PC-9 (cell line): Measurements from ENCODE around the gene CLTRN. TPM values are rescaled to one million over a fixed set of nuclear protein-coding genes. Genes with fewer than 3 reads are reported as not detected.

Experiments
- BruUV-seq: library from RNA; stranded (reverse); fragments of 400-500 nt; replicated peaks from 2 replicates; lab custom pipeline; 2021; lab: Mats Ljungman, UMichigan
- CTCF ChIA-PET: fragments of 300-600 bp; sonication (Branson Sonifier 250); formaldehyde crosslinking; loops from one replicate; lab custom pipeline; 2022; ENCODE audit warnings: antibody characterized with exemption; lab: Charles Lee
- POLR2A ChIA-PET: fragments of 300-600 bp; sonication (Branson Sonifier 250); formaldehyde crosslinking; loops from one replicate; lab custom pipeline; 2022; ENCODE audit warnings: antibody characterized with exemption; ENCODE audit not compliant: unreplicated experiment; lab: Charles Lee
- DNase-seq, 2 experiments: peaks; one replicate each; pipeline versions ENCODE4 v3.0.0 to v3.0.0-alpha.2; 2015 to 2022; ENCODE audit warnings: mixed read lengths in 1 of 2
- H2AFZ ChIP-seq: fragments of 200-600 bp; sonication (generic); 2 replicates; pipeline ENCODE4 v1.8.1; 2017; ENCODE audit warnings: antibody characterized with exemption
- H3F3A ChIP-seq: fragments of 200-600 bp; sonication (generic); 2 replicates; pipeline ENCODE4 v1.8.1; 2017; ENCODE audit warnings: antibody characterized with exemption, mild to moderate bottlenecking, low read depth; ENCODE audit not compliant: insufficient read depth
- H3K27ac ChIP-seq: fragments of 200-600 bp; sonication (generic); 2 replicates; pipeline ENCODE4 v1.6.1; 2016; ENCODE audit warnings: mixed run types
- H3K27me3 ChIP-seq: fragments of 200-600 bp; sonication (generic); 2 replicates; pipeline ENCODE4 v1.6.1; 2016; ENCODE audit warnings: low read depth, mixed run types; ENCODE audit not compliant: insufficient read depth
- H3K36me3 ChIP-seq: fragments of 200-600 bp; sonication (generic); 2 replicates; pipeline ENCODE4 v1.6.1; 2016; ENCODE audit warnings: low read depth, mixed run types
- H3K4me1 ChIP-seq: fragments of 200-600 bp; sonication (generic); replicated peaks from 2 replicates; pipeline ENCODE4 v1.6.1; 2016; ENCODE audit warnings: mixed run types; ENCODE audit not compliant: insufficient read depth
- H3K4me2 ChIP-seq: fragments of 200-600 bp; sonication (generic); 2 replicates; pipeline ENCODE4 v1.6.1; 2017; ENCODE audit warnings: mixed run types
- H3K4me3 ChIP-seq: fragments of 200-600 bp; sonication (generic); 2 replicates; pipeline ENCODE4 v1.6.1; 2016; ENCODE audit warnings: mixed run types
- H3K79me2 ChIP-seq: fragments of 200-600 bp; sonication (generic); 2 replicates; pipeline ENCODE4 v1.6.1; 2017; ENCODE audit warnings: low read depth, mixed run types
- H3K9me2 ChIP-seq: fragments of 200-600 bp; sonication (generic); 2 replicates; pipeline ENCODE4 v1.8.1; 2017; ENCODE audit warnings: mild to moderate bottlenecking; ENCODE audit not compliant: insufficient read depth
- H3K9me3 ChIP-seq: fragments of 200-600 bp; sonication (generic); 2 replicates; pipeline ENCODE4 v1.8.1; 2016; ENCODE audit warnings: low read depth; ENCODE audit not compliant: insufficient read depth
- H4K20me1 ChIP-seq: fragments of 200-600 bp; sonication (generic); 2 replicates; pipeline ENCODE4 v1.8.1; 2017; ENCODE audit not compliant: insufficient read depth
- EZH2 ChIP-seq: fragments of 200-600 bp; sonication (generic); IDR thresholded peaks from 2 replicates; pipeline ENCODE4 v1.8.0; 2017; ENCODE audit warnings: antibody characterized with exemption, low read depth
- intact Hi-C: fragments of 100-400 bp; cut with micrococcal nuclease; formaldehyde crosslinking; loops from one replicate; pipeline ENCODE4 v1.10.0; 2022; ENCODE audit not compliant: unreplicated experiment
- total RNA-seq: library from RNA; stranded (reverse); gene quantifications from 2 replicates; pipeline ENCODE4 v1.2.3, GENCODE V29; 2021
- TF ChIP-seq, protein P1 (sequence below): fragments of 200-600 bp; sonication (generic); conservative IDR thresholded peaks from 2 replicates; pipeline ENCODE4 v1.6.1; 2017; ENCODE audit warnings: mixed run types, antibody characterized with exemption, mild to moderate bottlenecking, moderate library complexity

The CLTRN gene
- total RNA-seq, 1 experiment from 2014 or later = 2.7 TPM

DNA sequence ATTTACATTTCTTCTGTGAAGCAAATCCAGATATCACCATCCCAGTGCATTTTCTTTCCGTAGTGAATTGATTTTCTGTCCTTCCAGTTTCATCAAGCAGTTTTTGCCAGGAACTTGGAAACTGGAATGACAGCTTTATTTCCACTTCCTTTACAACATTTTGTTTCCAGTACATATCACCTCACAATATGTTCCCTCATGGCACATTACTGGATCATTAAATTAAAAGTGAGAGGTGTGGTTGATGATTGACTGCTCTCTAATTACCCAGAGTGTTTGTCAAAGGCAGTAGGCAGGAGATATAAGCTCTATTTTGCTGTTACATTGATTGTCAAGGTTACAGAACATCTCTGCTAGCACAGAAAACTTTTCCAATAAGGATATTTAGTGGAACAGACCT lies 41.6 kb downstream of the CLTRN start:
- H3F3A ChIP-seq = peaks cover 15% of the 10 kb centered on the region
- peaks cover 21% of the 10 kb centered on the region for H3K4me1 ChIP-seq
- H2AFZ ChIP-seq = no peak overlapping the region
- TF ChIP-seq EZH2 = no peak
- TF ChIP-seq, protein P1, sequence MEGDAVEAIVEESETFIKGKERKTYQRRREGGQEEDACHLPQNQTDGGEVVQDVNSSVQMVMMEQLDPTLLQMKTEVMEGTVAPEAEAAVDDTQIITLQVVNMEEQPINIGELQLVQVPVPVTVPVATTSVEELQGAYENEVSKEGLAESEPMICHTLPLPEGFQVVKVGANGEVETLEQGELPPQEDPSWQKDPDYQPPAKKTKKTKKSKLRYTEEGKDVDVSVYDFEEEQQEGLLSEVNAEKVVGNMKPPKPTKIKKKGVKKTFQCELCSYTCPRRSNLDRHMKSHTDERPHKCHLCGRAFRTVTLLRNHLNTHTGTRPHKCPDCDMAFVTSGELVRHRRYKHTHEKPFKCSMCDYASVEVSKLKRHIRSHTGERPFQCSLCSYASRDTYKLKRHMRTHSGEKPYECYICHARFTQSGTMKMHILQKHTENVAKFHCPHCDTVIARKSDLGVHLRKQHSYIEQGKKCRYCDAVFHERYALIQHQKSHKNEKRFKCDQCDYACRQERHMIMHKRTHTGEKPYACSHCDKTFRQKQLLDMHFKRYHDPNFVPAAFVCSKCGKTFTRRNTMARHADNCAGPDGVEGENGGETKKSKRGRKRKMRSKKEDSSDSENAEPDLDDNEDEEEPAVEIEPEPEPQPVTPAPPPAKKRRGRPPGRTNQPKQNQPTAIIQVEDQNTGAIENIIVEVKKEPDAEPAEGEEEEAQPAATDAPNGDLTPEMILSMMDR = no peak
- peaks cover 5% of the 10 kb centered on the region; the same call in 1 of the 2 replicates for H3K9me3 ChIP-seq
- H3K4me2 ChIP-seq = no peak overlapping the region
- no peaks in the 10 kb centered on the region for H4K20me1 ChIP-seq
- intact Hi-C loops = no loop called here
- no peak for DNase-seq
- CTCF ChIA-PET = no interaction called here
- POLR2A ChIA-PET = no interaction called here
- no TSS peak for BruUV-seq
- H3K9me2 ChIP-seq = no peaks in the 10 kb centered on the region
- H3K27me3 ChIP-seq = no peaks in the 10 kb centered on the region
- H3K79me2 ChIP-seq = no peaks in the 10 kb centered on the region
- no peaks in the 10 kb centered on the region for H3K36me3 ChIP-seq
- H3K4me3 ChIP-seq = no peak overlapping the region
- H3K27ac ChIP-seq = no peak overlapping the region

DNA sequence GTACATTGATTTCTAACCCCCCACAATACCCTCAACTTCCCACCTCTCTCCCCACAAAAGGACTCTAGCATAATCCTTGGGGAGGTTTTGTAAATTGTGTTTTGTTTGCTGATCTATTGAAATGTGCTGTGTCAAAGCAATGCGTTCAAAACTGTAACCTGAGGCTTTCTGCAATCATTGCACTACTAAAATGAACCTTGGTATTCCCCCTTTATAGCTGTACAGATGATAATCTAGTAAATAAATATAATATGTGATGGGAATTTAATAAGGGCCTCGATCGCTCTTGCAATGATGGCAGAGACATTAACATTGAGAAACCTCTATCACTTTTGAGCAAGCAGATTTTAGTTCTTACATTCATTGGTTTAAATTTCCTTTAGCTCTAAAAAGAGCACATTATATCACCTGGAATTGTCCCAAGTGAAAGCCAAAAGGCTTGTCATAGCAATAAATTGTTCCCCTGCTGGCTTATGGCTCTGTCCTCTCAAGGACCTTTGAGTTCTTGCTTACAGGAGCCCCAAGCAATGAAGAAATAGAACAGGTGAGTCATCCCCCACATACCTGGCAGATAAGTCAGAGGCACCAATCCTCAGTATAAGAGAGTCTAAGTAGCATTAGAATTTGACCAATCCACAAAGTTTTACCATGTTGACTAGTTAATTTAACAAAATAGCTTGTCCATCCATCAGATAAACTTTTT lies 45.4 kb downstream of the CLTRN start:
- no TSS peak for BruUV-seq
- intact Hi-C loops = loop anchor here (1.0 kb wide), 1 partner anchor 17 kb away; no protein-coding TSS in a partner anchor
- POLR2A ChIA-PET = interaction anchor here (0.5 to 0.6 kb wide), 4 partner anchors 17 to 118 kb away, joined by 4 to 8 read pairs (median 6); no protein-coding TSS in a partner anchor
- peak overlapping the region; percentile 39; the same call in 1 of the 2 replicates for H3K4me3 ChIP-seq
- H3F3A ChIP-seq = peaks cover 24% of the 10 kb centered on the region
- peak; percentile 54 to 95 for DNase-seq
- H2AFZ ChIP-seq = no peak overlapping the region
- H3K4me1 ChIP-seq = peaks cover 30% of the 10 kb centered on the region
- peaks cover 5% of the 10 kb centered on the region; the same call in 1 of the 2 replicates for H3K9me3 ChIP-seq
- peak overlapping the region; percentile 93 for H3K27ac ChIP-seq
- H3K27me3 ChIP-seq = no peaks in the 10 kb centered on the region
- peak overlapping the region; percentile 74 for H3K4me2 ChIP-seq
- CTCF ChIA-PET = no interaction called here
- no peak for TF ChIP-seq EZH2
- TF ChIP-seq, protein P1 = no peak
- no peaks in the 10 kb centered on the region for H3K9me2 ChIP-seq
- no peaks in the 10 kb centered on the region for H4K20me1 ChIP-seq
- no peaks in the 10 kb centered on the region for H3K79me2 ChIP-seq
- no peaks in the 10 kb centered on the region for H3K36me3 ChIP-seq

DNA sequence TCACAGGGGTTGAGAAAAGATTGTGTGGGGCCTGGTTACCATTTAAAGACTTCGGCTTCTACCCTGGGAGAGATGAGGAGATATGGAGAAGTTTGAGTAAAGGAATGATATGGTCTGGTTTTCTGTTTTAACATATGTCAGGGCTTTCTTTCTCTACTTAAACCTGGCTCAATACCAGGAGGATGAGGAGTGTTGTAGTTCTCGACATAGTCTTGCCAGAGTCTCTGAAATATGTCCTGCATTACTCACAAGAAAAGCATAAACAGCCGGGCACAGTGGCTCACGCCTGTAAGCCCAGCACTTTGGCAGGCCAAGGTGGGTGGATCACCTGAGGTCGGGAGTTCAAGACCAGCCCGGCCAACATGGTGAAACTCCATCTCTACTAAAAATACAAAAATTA lies 47.5 kb downstream of the CLTRN start:
- CTCF ChIA-PET = no interaction called here
- DNase-seq = no peak

More for the DNA sequence above, 47.5 kb downstream of the CLTRN start:
- Histone ChIP-seq H4K20me1 (no peaks in the 10 kb centered on the region), H2AFZ (no peak overlapping the region), H3K36me3 (no peaks in the 10 kb centered on the region), H3K27me3 (no peaks in the 10 kb centered on the region), H3F3A (peaks cover 24% of the 10 kb centered on the region), H3K27ac (no peak overlapping the region), H3K4me3 (no peak overlapping the region), H3K9me2 (no peaks in the 10 kb centered on the region), H3K4me1 (peaks cover 30% of the 10 kb centered on the region), H3K79me2 (no peaks in the 10 kb centered on the region), H3K4me2 (no peak overlapping the region), H3K9me3 (peaks cover 5% of the 10 kb centered on the region; the same call in 1 of the 2 replicates)
- intact Hi-C loops = no loop called here
- POLR2A ChIA-PET = no interaction called here
- TF ChIP-seq, protein P1 = no peak
- TF ChIP-seq EZH2 = no peak
- no TSS peak for BruUV-seq
